Colonic mucosa (tissue), 4 donors: ENCODE measurements around the gene CD300A. TPM values are rescaled to one million over a fixed set of nuclear protein-coding genes. Genes with fewer than 3 reads are reported as not detected.

Experiments
- DNase-seq: peaks from one replicate; pipeline ENCODE4 v3.0.0-alpha.2; 2020
- H3K27ac ChIP-seq: fragments of 200-600 bp; one replicate; pipeline ENCODE4 v1.8.0; 2021
- H3K27me3 ChIP-seq: fragments of 200-600 bp; one replicate; pipeline ENCODE4 v1.8.0; 2021
- H3K36me3 ChIP-seq: fragments of 200-600 bp; one replicate; pipeline ENCODE4 v1.8.0; 2021
- H3K4me1 ChIP-seq: fragments of 200-600 bp; one replicate; pipeline ENCODE4 v1.8.0; 2021; ENCODE audit warnings: mild to moderate bottlenecking
- H3K4me3 ChIP-seq: fragments of 200-600 bp; one replicate; pipeline ENCODE4 v1.8.0; 2021
- H3K9ac ChIP-seq, 2 donors: one replicate each; pipeline ENCODE4 v1.7.0; 2013; ENCODE audit warnings: control low read depth in 2 of 2, low read depth in 2 of 2, low read length in 2 of 2
- H3K9me3 ChIP-seq: fragments of 200-600 bp; one replicate; pipeline ENCODE4 v1.8.0; 2021
- CTCF ChIP-seq: fragments of 200-600 bp; IDR thresholded peaks from one replicate; pipeline ENCODE4 v1.8.0; 2022; ENCODE audit warnings: antibody characterized with exemption, mild to moderate bottlenecking
- intact Hi-C: fragments of 100-400 bp; cut with DNase I; formaldehyde crosslinking; loops from one replicate; pipeline ENCODE4 v1.14.1; 2022
- total RNA-seq, 2 donors: library from RNA; stranded (reverse); fragmentation: NEBNext Ultra II Directional in 1 of 2; extraction: Animal tissue kit (Norgen Biotek cat#: 25700) in 1 of 2; gene quantifications; one replicate each; pipeline ENCODE4 v1.2.1, GENCODE V29; 2021
- donor health status: healthy.
- donor health status: DM: no; HTN: no; CAD: no.
- donor health status: DM: no; HTN: no; CAD: no.

The CD300A gene
- total RNA-seq, 2 donors from 2014 or later = 3.1 to 5.6 TPM

GRCh38 chr17:74527756-74528155, 61.3 kb downstream of the CD300A start:
- Histone ChIP-seq H3K27me3 (no peaks in the 10 kb centered on the region), H3K36me3 (no peaks in the 10 kb centered on the region), H3K9ac (no peak overlapping the region), H3K4me1 (no peaks in the 10 kb centered on the region), H3K4me3 (no peak overlapping the region), H3K9me3 (no peaks in the 10 kb centered on the region), H3K27ac (no peak overlapping the region)
- TF ChIP-seq CTCF = no peak
- intact Hi-C loops = no loop called here
- DNase-seq = no peak

- Histone ChIP-seq H3K27ac (no peak overlapping the region), H3K4me3 (no peak overlapping the region), H3K4me1 (no peaks in the 10 kb centered on the region), H3K9me3 (no peaks in the 10 kb centered on the region), H3K27me3 (no peaks in the 10 kb centered on the region), H3K36me3 (no peaks in the 10 kb centered on the region), H3K9ac (no peak overlapping the region)
- DNase-seq = peak; percentile 20
- intact Hi-C loops = no loop called here
- TF ChIP-seq CTCF = no peak
These were observed 62.2 kb downstream of the CD300A start for GRCh38 chr17:74528491-74529199.

GRCh38 chr17:74529243-74529642, 62.8 kb downstream of the CD300A start:
- Histone ChIP-seq H3K4me1 (no peaks in the 10 kb centered on the region), H3K4me3 (no peak overlapping the region), H3K27ac (no peak overlapping the region), H3K27me3 (no peaks in the 10 kb centered on the region), H3K9me3 (no peaks in the 10 kb centered on the region), H3K36me3 (no peaks in the 10 kb centered on the region), H3K9ac (no peak overlapping the region)
- no peak for DNase-seq
- no peak for TF ChIP-seq CTCF
- intact Hi-C loops = no loop called here

- Histone ChIP-seq H3K36me3 (no peaks in the 10 kb centered on the region), H3K9ac (no peak overlapping the region), H3K4me3 (no peak overlapping the region), H3K27ac (no peak overlapping the region), H3K4me1 (no peaks in the 10 kb centered on the region), H3K9me3 (no peaks in the 10 kb centered on the region), H3K27me3 (no peaks in the 10 kb centered on the region)
- TF ChIP-seq CTCF = no peak
- intact Hi-C loops = no loop called here
- DNase-seq = no peak
These were observed 64.4 kb downstream of the CD300A start for GRCh38 chr17:74530831-74531150.

GRCh38 chr17:74531231-74531761, 64.9 kb downstream of the CD300A start, which contains the start of gene CD300LB:
TSS of gene CD300LB (minus strand) at chr17:74531475. CDS start at chr17:74531350, 125 bp downstream.
- DNase-seq = peak; percentile 12
- Histone ChIP-seq H3K36me3 (no peaks in the 10 kb centered on the region), H3K4me3 (no peak within 1 kb of the TSS), H3K27ac (no peak within 1 kb of the TSS), H3K9me3 (no peaks in the 10 kb centered on the region), H3K9ac (no peak within 1 kb of the TSS), H3K27me3 (no peaks in the 10 kb centered on the region), H3K4me1 (no peaks in the 10 kb centered on the region)
- intact Hi-C loops = no loop called here
- no peak for TF ChIP-seq CTCF
